GM21786 (cell line): Measurements from ENCODE around the gene PPFIA4.

Experiments
- ATAC-seq: cut with Tn5 transposase; IDR thresholded peaks from one replicate; pipeline ENCODE4 v1.9.1; 2021; ENCODE audit not compliant: unreplicated experiment

The PPFIA4 gene

DNA sequence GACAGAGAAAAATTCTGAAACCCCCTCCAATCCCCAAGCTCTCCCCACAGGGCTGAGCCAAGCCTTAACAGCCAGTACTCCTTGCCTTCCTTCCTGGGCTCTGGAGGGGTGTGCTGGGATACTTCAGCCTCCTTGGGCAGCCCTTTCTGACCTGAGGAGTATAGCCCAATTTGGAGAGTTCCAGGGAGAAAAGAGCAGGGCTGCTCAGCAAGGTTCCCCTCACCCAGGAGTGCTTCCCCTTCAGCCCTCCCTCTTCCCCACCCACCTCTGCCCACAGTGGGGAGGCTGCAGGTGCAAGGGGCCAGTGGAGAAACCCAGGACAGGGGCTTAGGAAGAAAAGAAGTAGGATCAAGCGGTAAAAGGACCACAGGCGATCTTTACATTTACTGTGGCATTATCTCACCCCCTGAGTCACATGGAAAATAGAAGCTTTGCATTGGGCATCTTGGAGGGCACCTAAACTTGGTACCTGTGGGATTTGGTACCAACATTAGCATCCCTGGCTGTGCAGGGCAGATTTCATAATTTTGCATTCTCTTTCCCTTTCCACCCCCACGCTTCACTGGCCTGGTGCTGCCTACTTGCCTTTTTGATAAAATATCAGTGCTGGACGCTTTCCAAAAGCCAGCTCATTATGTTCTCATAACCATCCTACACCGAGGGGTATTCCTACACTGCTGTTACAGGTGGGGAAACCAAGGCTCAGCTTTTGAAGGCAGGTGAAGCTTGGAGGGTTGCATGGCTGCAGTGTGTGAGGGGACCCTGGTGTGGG, 98.4 kb downstream of the PPFIA4 start:
- ATAC-seq, result no peak

DNA sequence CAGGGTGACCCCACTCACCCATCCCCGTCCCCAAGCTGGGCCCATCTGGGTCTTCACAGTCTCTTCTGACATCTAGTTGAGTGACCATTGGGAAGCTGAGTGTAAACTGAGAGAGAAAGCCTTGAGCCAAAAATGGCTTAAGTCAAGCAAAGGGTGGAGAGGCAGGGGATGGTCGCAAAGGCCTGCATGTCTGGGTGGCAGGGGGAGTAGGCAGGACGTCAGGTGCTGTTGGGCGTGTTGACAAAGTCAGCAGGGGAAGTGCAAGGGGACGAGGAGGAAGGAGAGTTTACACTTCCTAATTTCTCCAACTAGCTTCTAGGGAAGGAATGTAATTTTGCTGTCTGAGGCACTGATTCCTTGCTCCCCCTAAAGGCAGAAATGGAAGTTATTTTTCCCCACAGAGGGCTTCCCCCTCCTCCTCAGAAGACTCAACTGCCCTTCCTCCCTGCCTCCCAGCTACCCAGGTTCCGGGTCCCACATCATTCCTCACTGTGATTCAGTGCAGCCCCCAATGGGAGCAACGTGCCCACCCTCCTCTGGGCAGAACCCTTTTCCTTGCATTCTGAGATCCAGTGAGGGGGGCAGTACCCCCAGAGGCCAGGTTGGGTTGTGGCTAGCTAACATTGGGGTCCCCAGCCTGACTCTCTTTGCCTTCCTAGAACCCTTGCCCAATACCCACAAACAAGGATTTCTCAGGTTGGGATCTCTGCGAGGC, 100.0 kb downstream of the PPFIA4 start:
- no peak for ATAC-seq

DNA sequence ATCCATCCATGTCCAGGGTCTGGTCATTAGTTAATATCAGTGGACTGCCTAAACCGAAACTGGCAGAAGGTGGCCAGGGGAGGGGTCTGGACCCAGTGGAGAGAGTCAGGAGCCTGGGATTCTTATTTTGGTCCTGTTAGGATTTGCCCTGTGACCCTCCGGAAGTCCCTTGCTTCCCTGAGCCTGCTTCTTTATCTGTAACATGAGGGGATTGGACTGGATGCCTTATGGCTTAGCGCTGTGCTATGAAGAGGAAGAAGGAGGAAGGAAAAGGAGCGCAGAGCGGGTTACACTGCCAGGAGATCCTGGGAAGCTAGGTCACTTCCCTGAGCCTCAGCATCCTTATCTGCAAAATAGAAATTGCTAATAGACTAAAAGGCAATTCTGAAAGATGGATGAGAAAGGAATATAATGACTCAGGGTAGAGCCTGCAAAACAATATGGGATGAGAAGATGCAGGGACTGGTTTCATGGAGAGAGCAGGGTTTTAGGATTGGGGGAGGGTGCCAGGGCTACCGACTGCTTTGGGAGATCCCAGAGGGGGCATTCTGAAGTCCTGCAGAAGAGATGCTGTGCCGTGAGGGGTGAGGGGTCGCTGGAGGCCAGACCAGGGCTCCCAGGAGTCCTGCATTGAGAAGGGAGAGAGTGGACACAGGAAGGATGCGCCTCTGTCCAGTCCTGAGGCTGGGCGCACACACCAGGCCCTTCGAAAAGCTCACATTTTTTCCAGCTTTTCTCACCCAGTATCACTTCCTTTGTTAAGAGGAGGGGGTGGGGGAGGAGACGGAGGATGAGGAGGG, 100.8 kb downstream of the PPFIA4 start:
- ATAC-seq, result no peak

DNA sequence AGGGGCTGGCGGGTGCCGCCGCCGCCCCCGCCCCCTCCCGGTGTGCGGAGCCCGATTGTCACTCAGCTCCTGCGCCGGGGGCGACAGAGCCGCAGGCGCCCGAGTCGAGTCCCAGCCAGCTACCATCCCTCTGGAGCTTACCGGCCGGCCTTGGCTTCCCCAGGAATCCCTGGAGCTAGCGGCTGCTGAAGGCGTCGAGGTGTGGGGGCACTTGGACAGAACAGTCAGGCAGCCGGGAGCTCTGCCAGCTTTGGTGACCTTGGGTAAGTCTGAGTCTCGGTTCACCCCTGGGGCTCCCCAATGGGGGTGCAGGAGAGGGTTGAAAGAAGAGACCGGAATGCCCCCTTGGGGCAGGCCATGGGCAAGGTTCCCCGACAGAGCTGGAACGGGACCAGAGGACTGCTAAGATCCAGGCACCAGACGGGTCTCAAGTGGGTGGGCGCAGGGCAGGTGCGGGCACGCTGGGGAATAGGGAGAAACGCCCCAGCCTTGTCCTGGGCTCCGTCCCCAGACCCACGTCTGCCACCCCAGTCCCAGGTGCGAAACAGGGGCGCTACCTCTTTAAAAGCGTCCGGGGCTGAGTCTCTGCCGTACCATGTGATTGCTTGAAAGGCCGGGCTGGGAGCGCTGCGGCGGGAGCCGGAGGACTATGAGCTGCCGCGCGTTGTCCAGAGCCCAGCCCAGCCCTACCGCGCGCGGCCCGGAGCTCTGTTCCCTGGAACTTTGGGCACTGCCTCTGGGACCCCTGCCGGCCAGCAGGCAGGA, 101.6 kb downstream of the PPFIA4 start, which contains the start of gene ADORA1:
Gene ADORA1 (plus strand): TSS at position 61 of the 765 bp plus-strand sequence. CDS start 1,116 bp downstream, outside the sequence.
- no peak for ATAC-seq

DNA sequence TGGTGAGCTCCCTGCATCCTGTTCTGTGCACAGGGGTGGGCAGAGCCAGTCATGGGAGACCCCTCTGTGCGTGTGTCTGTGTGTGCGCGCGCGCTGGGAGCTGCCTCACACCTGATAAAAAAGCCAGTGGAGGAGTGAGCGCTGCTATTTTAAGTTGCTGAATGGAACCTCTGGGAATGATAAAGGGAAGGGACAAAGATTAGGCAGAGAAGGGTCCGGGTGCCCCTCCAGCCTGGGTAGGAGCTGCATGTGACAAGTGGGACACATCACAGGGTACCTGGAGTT, 102.1 kb downstream of the PPFIA4 start:
- no peak for ATAC-seq
